ENCODE measurements around the gene LRRC45. TPM values are rescaled to one million over a fixed set of nuclear protein-coding genes. Genes with fewer than 3 reads are reported as not detected.

LRRC45 gene
- total RNA-seq, 1 donor from 2014 or later, result 17.3 TPM

DNA sequence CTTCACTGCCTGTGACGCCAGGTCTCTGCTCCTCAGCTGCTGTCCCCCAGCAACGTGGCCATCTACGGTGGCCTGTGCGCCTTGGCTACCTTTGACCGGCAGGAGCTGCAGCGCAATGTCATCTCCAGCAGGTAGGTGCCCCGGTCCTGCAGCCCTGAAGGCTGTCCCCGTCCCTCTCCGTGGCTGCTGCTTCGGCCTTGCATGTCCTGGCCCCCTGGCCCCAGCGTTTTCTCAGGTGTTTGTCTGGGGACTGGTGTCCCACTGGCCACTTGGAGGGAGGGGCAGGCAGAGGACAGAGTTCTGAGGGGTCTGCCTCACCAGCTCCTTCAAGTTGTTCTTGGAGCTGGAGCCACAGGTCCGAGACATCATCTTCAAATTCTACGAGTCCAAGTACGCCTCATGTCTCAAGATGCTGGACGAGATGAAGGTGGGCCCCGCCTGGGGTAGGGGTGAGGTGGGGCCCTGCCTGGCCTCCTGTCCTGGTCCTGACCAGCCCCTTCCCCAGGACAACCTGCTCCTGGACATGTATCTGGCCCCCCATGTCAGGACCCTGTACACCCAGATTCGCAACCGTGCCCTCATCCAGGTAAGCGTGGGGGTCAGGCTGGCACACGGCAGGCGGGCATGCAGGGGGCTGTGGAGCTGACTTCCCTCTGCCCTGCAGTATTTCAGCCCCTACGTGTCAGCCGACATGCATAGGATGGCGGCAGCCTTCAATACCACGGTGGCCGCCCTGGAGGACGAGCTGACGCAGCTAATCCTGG is 33.0 kb downstream of the LRRC45 start:
- Histone ChIP-seq H3K27me3 (ENCODE audit: low read depth) (no peaks in the 10 kb centered on the region), H3K36me3 (peaks cover 81% of the 10 kb centered on the region), H3K9me3 (no peaks in the 10 kb centered on the region), H3K27ac (no peak overlapping the region), H3K4me1 (peaks cover 18% of the 10 kb centered on the region), H3K4me3 (no peak overlapping the region)
- TF ChIP-seq, protein P1, sequence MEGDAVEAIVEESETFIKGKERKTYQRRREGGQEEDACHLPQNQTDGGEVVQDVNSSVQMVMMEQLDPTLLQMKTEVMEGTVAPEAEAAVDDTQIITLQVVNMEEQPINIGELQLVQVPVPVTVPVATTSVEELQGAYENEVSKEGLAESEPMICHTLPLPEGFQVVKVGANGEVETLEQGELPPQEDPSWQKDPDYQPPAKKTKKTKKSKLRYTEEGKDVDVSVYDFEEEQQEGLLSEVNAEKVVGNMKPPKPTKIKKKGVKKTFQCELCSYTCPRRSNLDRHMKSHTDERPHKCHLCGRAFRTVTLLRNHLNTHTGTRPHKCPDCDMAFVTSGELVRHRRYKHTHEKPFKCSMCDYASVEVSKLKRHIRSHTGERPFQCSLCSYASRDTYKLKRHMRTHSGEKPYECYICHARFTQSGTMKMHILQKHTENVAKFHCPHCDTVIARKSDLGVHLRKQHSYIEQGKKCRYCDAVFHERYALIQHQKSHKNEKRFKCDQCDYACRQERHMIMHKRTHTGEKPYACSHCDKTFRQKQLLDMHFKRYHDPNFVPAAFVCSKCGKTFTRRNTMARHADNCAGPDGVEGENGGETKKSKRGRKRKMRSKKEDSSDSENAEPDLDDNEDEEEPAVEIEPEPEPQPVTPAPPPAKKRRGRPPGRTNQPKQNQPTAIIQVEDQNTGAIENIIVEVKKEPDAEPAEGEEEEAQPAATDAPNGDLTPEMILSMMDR (IDR thresholded peaks at IDR 0.05), result no peak
- ATAC-seq (no peak), DNase-seq (no peak)
- intact Hi-C loops (cut with DNase I), result no loop called here

DNA sequence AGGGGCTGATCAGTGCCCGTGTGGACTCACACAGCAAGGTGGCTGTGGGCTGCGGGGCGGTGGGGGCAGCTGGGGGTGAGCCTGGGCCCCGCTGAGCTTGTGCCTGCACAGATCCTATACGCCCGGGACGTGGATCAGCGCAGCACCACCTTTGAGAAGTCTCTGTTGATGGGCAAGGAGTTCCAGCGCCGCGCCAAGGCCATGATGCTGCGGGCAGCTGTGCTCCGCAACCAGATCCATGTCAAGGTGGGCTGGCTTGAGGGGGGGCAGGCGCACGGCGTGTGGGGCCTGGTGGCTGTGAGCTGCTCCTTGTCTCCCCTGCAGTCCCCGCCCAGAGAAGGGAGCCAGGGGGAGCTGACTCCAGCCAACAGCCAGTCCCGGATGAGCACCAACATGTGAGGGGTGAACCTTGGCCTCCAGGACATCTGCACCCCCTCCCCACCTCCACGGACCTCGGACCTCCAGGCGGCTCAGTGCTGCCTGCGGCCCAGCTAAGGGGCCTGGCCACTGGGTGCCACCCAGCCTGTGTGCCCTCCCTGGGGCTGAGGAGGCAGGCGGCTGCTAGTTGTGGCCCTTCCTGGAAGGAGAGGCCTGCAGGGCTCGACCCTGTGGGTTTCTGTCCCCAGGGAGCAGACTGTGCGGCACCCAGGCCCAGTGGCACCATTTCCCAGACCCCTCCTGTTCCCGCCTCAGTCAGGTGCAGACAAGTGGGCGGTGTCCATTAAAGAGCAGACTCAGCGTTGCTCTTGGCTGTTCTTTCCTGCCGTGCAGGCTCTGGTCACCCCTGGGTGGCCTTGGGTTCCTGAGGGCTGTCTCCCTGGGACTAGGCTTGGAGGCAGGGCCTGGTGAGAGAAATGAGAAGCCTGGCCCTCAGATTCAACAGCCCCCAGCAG is 33.9 kb downstream of the LRRC45 start:
- no peak overlapping the region for H3K27ac ChIP-seq
- H3K4me1 ChIP-seq, result peaks cover 18% of the 10 kb centered on the region
- DNase-seq (no peak), ATAC-seq (no peak)
- TF ChIP-seq, protein P1 (IDR thresholded peaks at IDR 0.05), result no peak
- H3K9me3 ChIP-seq, result no peaks in the 10 kb centered on the region
- no peak overlapping the region for H3K4me3 ChIP-seq
- intact Hi-C loops (cut with DNase I), result no loop called here
- no peaks in the 10 kb centered on the region for H3K27me3 ChIP-seq (ENCODE audit: low read depth)
- H3K36me3 ChIP-seq, result peaks cover 85% of the 10 kb centered on the region

DNA sequence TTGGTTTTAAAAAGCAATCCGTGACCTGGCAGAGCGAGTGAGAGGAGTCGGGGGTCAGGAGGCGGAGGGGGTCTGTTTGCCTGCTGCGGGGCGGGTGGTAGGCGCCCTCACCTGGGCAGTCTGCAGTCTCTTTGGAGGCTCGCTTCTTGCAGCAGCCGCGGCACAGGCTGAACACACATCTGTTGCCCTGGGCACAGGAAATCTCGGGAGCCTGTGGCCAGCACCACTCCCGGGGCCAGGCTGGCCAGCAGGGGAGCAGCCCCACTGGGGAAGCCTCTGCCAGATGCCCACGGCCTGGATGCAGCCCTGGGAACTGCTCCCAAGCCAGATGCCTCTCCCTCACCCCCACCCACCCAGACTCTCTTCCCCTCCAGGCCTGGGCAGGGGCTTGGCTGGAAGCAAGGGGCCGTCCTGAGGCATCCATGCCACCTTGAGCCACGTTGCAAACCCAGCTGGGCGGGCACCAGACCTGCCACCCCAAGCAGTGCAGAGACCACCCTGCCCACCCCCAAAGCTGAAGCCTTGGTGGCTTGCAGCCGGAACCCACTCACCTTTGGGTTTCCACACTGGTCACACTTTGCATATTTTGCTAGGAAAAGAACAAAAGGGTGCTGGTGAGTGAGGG is 35.2 kb downstream of the LRRC45 start:
- Histone ChIP-seq H3K4me1 (peaks cover 6% of the 10 kb centered on the region), H3K36me3 (peaks cover 96% of the 10 kb centered on the region), H3K27ac (no peak overlapping the region), H3K9me3 (no peaks in the 10 kb centered on the region), H3K4me3 (no peak overlapping the region), H3K27me3 (ENCODE audit: low read depth) (no peaks in the 10 kb centered on the region)
- intact Hi-C loops (cut with DNase I), result no loop called here
- ATAC-seq (no peak), DNase-seq (no peak)
- TF ChIP-seq, protein P1 (IDR thresholded peaks at IDR 0.05), result no peak

DNA sequence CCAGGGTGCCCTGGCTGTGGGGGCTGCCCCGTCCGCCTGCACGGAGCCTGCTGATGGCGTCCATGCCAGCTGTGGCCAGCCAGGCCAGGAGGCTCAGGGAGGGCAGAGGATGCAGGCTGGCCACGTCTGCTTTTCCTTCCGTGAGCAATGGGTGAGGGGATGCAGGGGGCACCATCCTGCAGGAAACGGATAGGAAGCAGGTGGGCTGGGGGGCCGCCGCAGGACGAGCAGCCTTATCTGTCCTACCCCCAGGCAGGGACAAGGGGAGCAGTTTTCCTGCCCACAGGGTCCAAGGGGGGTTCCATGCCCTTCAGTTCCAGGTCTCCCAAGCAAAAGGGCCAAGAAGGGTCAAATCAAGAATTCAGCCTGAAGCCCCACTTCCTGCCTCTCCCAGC is 35.7 kb downstream of the LRRC45 start:
- H3K27me3 ChIP-seq (ENCODE audit: low read depth), result no peaks in the 10 kb centered on the region
- H3K4me3 ChIP-seq, result no peak overlapping the region
- DNase-seq (no peak), ATAC-seq (no peak)
- no peak overlapping the region for H3K27ac ChIP-seq
- no peaks in the 10 kb centered on the region for H3K9me3 ChIP-seq
- TF ChIP-seq, protein P1 (IDR thresholded peaks at IDR 0.05), result no peak
- intact Hi-C loops (cut with DNase I), result no loop called here
- peaks cover 96% of the 10 kb centered on the region for H3K36me3 ChIP-seq
- H3K4me1 ChIP-seq, result peaks cover 6% of the 10 kb centered on the region

DNA sequence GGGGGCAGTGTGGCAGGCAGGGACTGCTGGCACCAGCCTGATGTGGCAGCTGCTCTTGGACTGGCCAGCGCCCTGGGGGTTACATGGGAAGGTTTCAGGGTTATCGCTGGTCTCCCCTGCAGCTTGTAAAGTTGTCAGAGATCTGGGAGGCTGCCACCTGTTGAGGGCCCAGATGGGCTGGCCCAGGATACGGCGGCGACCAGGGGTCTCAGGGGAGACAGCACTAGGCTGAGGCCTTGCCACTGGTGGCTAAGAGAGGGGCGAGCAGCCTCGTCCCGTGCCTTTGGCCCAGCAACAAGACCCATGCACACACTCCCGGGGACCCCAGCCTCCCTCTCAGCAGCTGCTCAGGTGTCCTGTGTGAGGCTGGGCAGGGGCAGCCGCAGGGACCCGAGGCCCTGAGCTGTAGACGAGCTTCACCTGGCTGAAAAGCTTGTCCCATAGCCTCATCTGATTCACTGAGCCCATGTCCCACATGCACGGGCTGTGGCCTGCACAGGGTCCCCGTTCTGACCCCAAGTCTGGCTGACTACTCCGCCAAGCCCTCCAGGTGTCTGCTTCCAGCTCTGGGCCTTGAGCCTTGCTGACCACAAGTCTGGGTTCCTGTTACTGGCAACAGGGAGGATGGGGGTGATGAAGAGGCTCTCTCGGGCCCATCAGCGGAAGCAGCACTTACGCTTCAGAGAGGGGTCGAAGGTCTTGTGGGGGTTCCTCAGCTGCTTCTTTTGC is 36.3 kb downstream of the LRRC45 start:
- TF ChIP-seq, protein P1 (IDR thresholded peaks at IDR 0.05), result no peak
- DNase-seq, result no peak
- Histone ChIP-seq H3K36me3 (peaks cover 93% of the 10 kb centered on the region), H3K27ac (no peak overlapping the region), H3K4me1 (peaks cover 11% of the 10 kb centered on the region), H3K9me3 (no peaks in the 10 kb centered on the region), H3K27me3 (ENCODE audit: low read depth) (no peaks in the 10 kb centered on the region), H3K4me3 (no peak overlapping the region)
- intact Hi-C loops (cut with DNase I), result no loop called here
- no peak for ATAC-seq
